Thyroid gland (tissue), 4 donors: Measurements from ENCODE around the gene ST14.

ENCODE experiments used
- CTCF ChIP-seq, 6 experiments: fragments of 200-600 bp in 3 of 6; fragments of 450-650 bp in 3 of 6; sonication (generic) in 3 of 6; IDR thresholded peaks; one replicate each; pipeline ENCODE4 v1.5.1; 2016 to 2019; ENCODE audit warnings: antibody characterized with exemption in 6 of 6, mild to moderate bottlenecking in 2 of 6, inconsistent platforms in 1 of 6, moderate library complexity in 1 of 6
- POLR2A ChIP-seq, 2 donors: fragments of 450-650 bp; IDR thresholded peaks; one replicate each; pipeline ENCODE4 v1.6.1; 2017; ENCODE audit warnings: antibody characterized with exemption in 2 of 2, mild to moderate bottlenecking in 2 of 2, moderate library complexity in 1 of 2

GRCh38 chr11:130209954-130210854, 50.6 kb downstream of the ST14 start:
- TF ChIP-seq CTCF (IDR thresholded peaks at IDR 0.05) = no peak
- no peak for TF ChIP-seq POLR2A (IDR thresholded peaks at IDR 0.05)
